NCI-H2196 (cell line): ENCODE data around the gene CD19.
"Not testable (repeated sequence)": the region's sequence is repeated elsewhere in the genome, so short reads cannot be mapped to it uniquely, and the experiment has no call there.

Experiments
- DNase-seq: peaks from one replicate; lab custom pipeline; 2025; ENCODE audit not compliant: unreplicated experiment; lab: John Stamatoyannopoulos, UW

CD19 gene

DNA sequence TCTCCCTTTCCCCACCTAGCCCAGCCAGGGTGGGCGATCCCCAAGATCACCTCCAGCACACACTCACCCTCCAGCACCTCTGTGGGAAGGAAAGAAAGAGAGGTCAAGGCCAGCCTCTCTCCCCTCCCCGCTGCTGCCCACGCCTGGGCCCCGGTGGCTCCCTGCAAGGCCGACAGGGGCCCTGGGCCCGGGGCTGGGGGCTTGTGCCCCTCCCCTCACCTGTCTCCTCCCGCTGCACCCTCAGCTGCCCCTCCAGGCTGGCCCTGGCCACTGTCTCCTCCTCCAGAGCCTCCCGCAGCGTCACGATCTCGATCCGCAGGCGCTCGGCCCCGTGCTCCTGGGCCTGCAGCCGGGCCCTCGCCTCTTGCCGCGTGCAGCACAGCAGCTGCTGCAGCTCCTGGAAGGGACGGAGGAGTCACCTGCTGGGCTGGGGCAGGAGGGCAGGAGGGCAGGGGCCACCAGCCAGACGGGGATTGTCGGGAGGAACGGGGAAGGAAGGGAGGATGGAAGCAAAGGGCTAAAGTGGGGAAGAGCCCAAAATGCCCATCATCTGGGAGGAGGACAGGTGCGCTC, 25.9 kb upstream of the CD19 start:
- DNase-seq = no peak

DNA sequence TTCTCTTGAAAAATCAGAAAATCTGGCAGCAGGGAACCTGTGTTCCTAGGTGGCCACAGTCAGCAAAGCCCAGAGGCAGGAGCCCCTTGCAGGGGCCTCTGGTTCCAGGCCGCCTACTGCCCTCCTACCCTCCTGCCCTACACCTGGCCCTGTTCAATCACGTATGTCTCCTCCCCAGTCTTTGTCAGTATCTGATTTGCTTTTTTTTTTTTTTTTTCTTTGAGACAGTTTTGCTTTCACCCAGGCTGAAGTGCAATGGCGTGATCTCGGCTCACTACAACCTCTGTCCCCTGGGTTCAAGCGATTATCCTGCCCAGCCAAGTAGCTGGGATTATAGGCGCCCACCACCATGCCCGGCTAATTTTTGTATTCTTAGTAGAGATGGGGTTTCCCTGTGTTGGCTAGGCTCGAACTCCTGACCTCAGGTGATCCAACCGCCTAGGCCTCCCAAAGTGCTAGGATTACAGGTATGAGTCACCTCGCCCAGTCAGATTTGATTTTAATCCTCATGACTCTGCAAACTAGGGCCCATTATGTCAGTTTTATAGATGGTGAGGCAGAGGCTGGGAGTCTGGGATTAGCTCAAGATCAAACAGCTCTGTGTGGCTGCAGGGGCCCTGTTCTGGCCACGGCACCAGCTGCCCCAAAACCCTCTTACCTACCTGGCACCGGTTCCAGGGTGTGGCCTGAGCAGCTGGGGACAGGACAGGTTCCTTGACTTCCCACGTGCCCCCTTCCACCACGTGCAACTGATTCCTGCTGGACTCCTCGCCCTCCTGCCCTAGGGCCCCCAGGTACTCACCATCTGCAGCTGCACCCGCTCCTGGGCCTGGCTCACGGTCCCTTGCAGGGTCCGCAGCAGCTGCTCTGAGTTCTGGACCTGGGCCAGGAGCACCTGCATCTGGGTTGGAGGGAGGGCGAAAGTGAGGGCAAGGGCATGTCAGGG, 21.4 kb upstream of the CD19 start:
- DNase-seq = peak; percentile 75

DNA sequence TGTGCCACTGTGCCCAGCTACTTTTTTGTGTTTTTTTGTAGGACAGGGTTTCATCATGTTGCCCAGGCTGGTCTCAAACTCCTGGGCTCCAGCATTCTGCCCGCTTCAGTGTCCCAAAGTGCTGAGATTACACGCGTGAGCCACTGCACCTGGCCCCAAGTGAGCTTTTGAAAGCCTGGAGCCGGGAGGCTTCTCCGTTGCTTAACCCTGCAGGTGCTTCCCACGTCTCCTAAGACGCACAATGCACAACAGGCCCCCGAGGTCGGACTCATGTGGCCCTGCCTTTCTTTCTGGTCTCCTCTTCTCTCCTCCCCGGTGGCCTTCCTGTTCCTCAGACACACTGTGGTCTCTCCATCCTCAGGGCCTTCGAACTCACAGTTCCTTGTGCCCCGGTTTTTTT, 19.2 kb upstream of the CD19 start:
- DNase-seq = no peak

DNA sequence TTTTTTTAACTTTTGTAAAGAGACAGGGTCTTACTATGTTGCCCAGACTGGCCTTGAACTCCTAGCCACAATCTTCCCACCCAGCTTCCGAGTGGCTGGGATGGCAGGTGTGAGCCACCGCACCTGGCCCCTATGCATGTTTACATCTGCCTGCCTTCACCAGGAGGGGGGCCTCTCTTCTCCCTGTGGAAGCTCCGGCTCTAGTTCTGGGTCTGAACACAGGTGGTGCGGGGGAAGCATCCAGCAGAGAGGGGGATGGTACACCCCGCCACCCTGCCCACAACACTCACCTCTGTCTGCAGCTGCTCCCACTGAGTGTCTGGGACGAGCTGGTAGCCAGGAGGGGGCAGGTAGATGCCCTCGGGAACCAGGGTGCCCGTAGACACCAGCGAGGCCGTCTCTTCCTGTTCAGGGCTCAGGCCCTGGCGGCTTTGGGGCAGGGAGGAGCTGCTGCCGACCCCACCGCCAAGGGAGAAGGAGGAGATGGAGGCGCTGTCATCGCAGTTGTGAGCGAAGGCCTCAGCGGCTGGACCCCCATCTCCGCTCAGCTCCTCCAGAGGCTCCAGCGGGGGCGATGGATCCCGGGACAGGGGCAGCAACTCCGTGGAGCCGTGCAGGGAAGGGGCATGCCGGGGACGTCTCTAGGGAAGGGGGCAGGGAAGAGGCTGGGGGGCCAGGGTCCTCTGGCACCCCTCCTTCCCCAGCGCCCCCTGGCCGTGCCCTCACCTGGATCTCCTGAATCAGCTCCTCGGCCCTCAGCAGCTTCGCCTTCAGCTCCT, 17.6 kb upstream of the CD19 start:
- DNase-seq = no peak

DNA sequence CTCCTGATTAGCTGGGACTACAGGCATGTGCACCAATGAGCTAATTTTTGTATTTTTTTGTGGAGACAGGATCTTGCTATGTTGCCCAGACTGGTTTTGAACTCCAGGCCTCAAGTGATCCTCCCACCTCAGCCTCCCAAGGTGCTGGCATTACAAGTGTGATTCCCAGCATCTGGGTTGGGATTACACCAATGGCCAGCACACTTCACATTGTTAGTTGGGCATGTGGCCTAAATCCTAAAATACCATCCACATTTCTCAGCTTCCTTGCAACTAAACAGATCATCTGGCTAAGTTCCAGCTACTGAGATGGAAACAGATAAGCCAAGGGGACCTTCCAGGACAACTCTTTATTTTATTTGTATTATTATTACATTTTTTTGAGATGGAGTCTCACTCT, 16.6 kb upstream of the CD19 start:
- no peak for DNase-seq

DNA sequence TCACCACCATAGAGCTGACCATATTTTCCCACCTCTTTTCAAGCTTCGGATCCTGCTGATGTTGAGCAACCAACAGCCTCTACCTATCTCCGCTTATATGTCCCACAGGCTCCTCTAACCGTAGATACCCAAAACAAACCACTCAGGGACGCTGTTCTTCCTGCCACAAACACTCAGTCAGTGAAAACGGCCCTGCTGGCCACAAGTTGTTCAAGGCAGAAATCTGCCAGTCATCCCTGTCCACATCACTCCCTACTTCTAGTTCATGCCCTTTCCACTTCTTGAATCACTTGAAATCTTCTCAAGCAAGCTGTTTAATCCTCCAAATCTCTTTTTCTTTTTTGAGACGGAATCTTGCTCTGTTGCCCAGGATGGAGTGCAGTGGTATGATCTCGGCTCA, 14.7 kb upstream of the CD19 start:
- DNase-seq = no peak

DNA sequence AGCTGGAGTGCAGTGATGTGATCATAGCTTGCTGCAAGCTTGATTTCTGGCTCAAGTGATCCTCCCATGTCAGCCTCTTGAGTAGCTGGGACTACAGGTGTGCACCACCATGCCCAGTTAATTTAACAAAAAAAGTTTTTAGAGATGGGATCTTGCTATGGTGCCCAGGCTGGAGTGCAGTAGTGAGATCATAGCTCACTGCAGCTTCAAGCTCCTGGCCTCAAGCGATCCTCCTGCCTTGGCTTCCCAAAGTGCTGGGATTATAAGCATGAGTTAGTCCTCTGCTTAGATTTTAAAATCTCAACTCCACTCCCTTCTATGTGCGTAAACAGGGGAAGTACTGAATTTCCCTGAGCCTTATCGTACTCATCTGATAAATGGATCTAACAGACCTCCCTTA, 13.1 kb upstream of the CD19 start:
- no peak for DNase-seq

DNA sequence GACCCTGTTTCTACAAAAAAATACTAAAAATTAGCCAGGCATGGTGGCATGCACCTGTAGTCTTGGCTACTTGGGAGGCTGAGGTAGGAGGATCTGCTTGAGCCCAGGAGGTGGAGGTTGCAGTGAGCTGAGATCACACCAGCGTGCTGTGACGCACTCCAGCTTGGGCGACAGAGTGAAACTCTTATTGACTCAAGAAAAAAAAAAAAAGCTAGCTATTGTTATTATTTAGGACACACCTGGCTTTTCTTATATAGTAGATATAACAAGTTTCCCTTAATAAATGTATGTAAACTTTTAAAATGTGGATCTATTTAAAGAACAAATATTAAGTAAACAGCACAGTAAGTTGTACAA, 8.6 kb upstream of the CD19 start:
- no peak for DNase-seq

DNA sequence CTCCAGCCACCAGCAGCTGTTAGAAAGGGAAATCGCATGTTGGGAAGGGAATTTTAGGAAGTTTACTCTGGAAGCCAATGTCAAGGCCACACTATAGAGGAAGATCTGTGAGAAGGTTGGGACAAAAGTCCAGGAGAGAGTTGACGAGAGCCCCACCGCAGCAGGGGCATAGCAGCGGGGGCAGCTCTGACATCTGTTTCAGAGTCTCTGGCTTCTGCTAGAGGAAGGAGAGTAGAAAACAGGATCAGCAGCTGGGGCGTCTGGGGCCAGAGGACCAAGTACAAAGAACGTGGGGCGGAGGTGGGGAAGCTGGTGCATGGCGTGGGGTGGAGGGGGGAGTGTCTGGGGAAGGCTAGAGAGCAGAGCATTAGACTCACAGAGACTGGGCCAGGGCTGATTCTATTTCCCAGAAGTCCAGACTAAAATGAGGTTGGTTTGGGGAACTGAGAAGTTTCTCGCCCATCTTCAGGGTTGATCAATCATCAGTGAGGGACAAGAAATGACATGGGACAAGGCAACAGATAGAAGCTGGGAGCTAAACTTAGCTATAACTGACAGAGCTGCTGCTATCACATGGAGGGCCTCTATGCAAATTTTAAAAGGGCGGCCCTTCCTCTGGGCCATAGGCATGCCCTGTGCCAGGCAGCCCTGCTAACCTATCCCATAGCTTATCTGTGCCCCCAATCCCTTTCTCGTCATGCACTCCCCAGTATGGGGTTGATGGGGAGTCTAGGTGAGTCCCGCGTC, 7.9 kb upstream of the CD19 start:
- DNase-seq = no peak

DNA sequence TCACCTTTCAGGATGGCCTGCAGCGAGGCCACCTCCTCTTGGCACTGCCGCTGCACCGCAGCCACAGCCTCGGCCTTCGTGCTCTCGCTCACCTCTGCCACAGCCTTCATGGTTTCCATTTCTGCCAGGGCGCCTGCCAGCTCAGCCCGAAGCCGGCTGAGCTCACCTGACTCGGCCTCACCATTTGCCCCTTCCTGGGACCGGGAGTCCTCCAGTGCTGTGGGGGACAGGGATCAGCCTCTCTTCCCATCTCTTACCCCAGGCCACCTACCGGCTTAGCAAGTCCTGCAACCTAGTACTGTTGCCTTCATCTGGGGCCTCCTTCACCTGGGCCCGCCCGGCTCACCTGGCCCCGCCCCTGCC, 7.4 kb upstream of the CD19 start:
- no peak for DNase-seq

DNA sequence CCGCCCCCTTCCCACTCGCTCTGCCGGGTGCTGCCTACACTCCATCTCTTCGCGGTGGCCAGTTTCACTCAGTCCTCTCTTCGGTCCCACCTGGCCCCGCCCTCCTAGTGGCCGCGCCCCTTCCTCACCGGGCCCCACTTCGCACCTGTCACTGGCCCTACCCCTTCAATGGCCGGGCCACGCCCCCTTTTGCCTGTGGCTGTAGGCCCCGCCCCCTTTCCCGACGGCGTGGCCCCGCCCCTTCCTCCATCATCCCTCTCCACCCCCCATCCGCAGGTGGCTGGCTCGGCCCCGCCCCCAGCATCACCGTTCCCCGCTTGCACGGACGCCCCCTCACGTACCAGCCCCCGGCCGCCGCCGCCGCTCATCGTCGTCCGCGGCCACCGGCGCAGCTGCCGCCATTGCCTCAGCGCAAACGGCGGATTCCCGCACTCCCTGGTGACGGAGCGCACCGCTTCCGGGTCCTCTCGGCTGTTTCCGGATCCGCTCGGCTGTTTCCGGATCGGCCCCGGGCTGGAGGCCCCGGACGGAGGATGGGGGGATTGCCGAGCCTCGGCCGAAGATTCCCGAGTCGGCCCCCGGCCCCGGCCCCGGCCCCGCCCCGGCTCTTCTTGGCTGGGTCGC, 6.9 kb upstream of the CD19 start, which contains the start of gene RABEP2:
TSS of gene RABEP2 (minus strand) at position 477 of the 624 bp plus-strand sequence. CDS start at position 402, 75 bp downstream.
- DNase-seq = peak; percentile 96

DNA sequence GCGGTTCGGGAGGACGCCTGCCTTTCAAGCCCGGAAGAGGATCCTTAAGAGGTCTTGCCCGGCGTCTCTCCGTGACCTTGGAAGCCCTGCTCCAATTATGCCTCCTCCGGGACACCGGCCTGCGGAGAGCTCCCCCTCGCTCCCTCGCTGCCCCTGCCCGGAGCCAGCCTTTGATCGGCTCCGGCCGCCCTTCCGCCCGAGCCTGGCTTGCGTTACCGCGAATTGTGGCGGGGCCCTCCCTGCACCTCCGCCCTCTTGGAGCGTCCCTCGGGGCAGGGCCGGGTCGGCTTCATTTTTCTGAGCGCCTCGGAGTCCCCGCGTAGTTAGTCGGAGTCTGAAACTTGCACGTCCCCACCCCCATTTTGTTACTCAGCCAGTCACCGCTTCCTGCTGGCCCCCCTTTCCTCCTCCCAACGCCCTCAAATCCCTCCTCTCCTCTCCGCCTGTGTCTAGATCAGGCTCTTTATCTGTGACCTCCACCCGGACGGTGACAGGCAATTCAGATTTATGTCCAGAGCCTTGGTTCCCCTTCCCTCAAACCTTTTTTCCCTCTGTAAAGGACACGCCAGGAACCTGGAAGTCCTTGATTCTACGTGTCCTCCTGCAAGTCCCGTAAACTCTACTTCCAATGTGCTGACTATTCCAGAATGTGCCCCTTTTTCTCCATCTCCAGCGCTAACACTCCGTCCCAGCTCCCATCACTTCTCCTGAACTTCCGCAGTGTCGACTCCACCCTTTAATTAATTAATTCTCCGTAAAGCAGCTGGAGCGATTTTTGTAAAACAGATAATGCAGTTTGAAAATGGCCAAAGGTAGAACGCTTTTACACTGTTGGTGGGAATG, 6.2 kb upstream of the CD19 start:
- no peak for DNase-seq

DNA sequence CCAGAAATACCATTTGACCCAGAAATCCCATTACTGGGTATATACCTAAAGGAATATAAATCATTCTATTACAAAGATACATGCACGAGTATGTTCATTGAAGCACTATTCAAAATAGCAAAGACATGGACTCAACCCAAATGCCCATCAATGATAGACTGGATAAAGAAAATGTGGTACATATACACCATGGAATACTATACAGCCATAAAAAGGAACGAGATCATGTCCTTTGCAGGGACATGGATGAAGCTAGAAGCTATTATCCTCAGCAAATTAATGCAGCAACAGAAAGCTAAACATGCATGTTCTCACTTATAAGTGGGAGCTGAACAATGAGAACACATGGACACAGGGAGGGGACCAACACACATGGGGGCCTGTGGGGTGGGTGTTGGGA, 5.5 kb upstream of the CD19 start:
- not testable (repeated sequence) for DNase-seq

DNA sequence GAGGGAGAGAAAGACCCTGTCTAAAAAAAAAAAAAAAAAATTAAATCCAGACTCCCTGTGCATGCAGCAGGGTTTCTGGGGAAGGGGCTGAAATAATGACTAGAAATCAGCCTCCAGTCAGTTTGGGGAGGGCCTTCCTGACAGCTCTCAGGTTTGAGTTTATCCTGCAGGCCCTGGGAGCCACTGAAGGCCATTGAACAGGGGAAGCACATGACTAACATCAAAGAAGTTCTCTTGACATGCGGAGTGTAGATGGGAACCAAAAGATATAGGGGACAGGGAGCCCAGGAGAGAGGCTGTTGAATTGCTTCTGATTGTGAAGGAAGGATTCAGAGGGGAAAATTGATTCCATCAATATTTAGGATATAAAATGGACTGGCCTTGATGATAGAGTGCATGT, 4.0 kb upstream of the CD19 start:
- DNase-seq = no peak

DNA sequence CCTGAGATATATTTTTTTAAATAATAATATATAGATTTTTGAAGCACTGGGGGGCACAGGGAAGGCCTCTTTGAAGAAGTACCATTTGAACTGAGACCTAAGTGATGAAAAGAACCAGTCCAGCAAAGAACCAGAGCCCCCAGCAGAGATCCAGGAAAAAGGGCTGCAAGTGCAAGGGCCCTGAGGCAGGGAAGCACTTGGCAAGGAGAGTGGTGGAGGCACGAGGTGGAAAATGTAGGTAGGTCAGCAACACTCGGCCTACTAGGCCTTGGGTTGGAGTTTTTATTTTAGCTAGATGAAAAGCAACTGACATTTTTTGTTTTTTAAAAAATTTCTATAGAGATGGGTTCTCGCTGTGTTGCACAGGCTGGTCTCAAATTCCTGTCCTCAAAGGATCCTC, 1.6 kb upstream of the CD19 start:
- no peak for DNase-seq

DNA sequence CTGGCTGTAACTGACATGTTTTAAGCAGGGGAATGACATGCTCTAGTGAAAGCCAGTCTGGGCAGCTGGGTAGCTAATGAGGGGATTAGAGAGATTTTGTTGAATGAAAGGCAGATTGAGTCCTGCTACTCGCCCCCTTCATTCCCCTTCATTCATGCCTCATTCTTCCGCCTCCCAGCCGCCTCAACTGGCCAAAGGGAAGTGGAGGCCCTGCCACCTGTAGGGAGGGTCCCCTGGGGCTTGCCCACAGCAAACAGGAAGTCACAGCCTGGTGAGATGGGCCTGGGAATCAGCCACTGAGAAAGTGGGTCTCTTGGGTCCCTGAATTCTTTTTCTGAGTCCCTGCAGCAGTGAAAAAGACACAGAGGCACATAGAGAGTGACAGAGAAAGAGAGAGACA, 1.1 kb upstream of the CD19 start:
- DNase-seq = no peak

DNA sequence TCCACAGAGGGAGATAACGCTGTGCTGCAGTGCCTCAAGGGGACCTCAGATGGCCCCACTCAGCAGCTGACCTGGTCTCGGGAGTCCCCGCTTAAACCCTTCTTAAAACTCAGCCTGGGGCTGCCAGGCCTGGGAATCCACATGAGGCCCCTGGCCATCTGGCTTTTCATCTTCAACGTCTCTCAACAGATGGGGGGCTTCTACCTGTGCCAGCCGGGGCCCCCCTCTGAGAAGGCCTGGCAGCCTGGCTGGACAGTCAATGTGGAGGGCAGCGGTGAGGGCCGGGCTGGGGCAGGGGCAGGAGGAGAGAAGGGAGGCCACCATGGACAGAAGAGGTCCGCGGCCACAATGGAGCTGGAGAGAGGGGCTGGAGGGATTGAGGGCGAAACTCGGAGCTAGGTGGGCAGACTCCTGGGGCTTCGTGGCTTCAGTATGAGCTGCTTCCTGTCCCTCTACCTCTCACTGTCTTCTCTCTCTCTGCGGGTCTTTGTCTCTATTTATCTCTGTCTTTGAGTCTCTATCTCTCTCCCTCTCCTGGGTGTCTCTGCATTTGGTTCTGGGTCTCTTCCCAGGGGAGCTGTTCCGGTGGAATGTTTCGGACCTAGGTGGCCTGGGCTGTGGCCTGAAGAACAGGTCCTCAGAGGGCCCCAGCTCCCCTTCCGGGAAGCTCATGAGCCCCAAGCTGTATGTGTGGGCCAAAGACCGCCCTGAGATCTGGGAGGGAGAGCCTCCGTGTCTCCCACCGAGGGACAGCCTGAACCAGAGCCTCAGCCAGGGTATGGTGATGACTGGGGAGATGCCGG, 769 bp downstream of the CD19 start:
- DNase-seq = no peak

DNA sequence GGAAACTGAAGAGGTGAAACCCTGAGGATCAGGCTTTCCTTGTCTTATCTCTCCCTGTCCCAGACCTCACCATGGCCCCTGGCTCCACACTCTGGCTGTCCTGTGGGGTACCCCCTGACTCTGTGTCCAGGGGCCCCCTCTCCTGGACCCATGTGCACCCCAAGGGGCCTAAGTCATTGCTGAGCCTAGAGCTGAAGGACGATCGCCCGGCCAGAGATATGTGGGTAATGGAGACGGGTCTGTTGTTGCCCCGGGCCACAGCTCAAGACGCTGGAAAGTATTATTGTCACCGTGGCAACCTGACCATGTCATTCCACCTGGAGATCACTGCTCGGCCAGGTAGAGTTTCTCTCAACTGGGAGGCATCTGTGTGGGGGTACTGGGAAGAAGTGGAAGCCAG, 1.4 kb downstream of the CD19 start:
- DNase-seq = no peak

DNA sequence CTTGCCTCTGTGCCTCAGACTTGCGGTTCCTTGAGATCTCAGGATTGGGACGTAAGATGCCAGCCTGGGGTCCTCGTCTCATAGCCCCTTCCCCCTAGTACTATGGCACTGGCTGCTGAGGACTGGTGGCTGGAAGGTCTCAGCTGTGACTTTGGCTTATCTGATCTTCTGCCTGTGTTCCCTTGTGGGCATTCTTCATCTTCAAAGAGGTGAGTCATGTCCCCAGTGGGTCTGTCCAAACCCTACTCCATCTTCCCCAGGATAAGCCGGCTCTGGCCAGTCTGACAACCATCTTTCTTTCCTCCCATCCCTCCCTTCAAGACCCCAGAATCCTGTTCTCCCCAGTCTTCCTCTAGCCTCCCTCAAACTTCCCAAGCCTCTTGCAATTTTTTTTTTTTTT, 3.6 kb downstream of the CD19 start:
- DNase-seq = no peak
